HG03025 (cell line): ENCODE results near the gene ITLN1.

ENCODE experiments used
- ATAC-seq: cut with Tn5 transposase; IDR thresholded peaks from one replicate; pipeline ENCODE4 v1.9.1; 2021; ENCODE audit warnings: mild to moderate bottlenecking, moderate library complexity; ENCODE audit not compliant: unreplicated experiment, low FRiP score

Gene ITLN1

GRCh38 chr1:160859166-160859565, 25.8 kb downstream of the ITLN1 start:
- ATAC-seq = no peak

- no peak for ATAC-seq
Observed at GRCh38 chr1:160858507-160858906, 26.5 kb downstream of the ITLN1 start.

- no peak for ATAC-seq
Observed at GRCh38 chr1:160858097-160858496, 26.9 kb downstream of the ITLN1 start.

GRCh38 chr1:160855181-160855981, 29.6 kb downstream of the ITLN1 start:
- ATAC-seq = no peak

- no peak for ATAC-seq
Observed at GRCh38 chr1:160853754-160854153, 31.2 kb downstream of the ITLN1 start.

- ATAC-seq = no peak
Observed at GRCh38 chr1:160853014-160853413, 32.0 kb downstream of the ITLN1 start.

- no peak for ATAC-seq
Observed at GRCh38 chr1:160850993-160851392, 34.0 kb downstream of the ITLN1 start.

- ATAC-seq = no peak
Observed at GRCh38 chr1:160850541-160850940, 34.4 kb downstream of the ITLN1 start.

- no peak for ATAC-seq
Observed at GRCh38 chr1:160846281-160846680, 38.7 kb downstream of the ITLN1 start.

GRCh38 chr1:160844447-160845232, 40.3 kb downstream of the ITLN1 start:
- ATAC-seq = no peak

GRCh38 chr1:160841079-160841478, 43.9 kb downstream of the ITLN1 start:
- ATAC-seq = no peak

- ATAC-seq = no peak
Observed at GRCh38 chr1:160839746-160840145, 45.2 kb downstream of the ITLN1 start.

GRCh38 chr1:160838888-160839287, 46.1 kb downstream of the ITLN1 start:
- ATAC-seq = no peak

- ATAC-seq = no peak
Observed at GRCh38 chr1:160837558-160838205, 47.3 kb downstream of the ITLN1 start.

- ATAC-seq = no peak
Observed at GRCh38 chr1:160836981-160837557, 47.9 kb downstream of the ITLN1 start.

- ATAC-seq = no peak
Observed at GRCh38 chr1:160836561-160836960, 48.4 kb downstream of the ITLN1 start.

- no peak for ATAC-seq
Observed at GRCh38 chr1:160835751-160836150, 49.2 kb downstream of the ITLN1 start.

GRCh38 chr1:160834945-160835565, 49.9 kb downstream of the ITLN1 start:
- ATAC-seq = no peak

- ATAC-seq = no peak
Observed at GRCh38 chr1:160830321-160831153, 54.4 kb downstream of the ITLN1 start.

GRCh38 chr1:160829766-160830165, 55.2 kb downstream of the ITLN1 start:
- ATAC-seq = no peak
